Bronchial epithelial cell (primary cell): ENCODE measurements around the gene KIF21B. TPM values are rescaled to one million over a fixed set of nuclear protein-coding genes. Genes with fewer than 3 reads are reported as not detected.
A peak's percentile ranks its signal among the peaks of the same experiment; 100 is the strongest.
"Not testable (repeated sequence)": the region's sequence is repeated elsewhere in the genome, so short reads cannot be mapped to it uniquely, and the experiment has no call there.

Experiments used
- DNase-seq: peaks from one replicate; pipeline ENCODE4 v3.0.0-alpha.2; 2010; ENCODE audit warnings: low read depth
- FAIRE-seq: peaks from 2 replicates; lab custom pipeline; 2011; peaks lifted over from hg19 to GRCh38; lab: Jason Lieb, UNC
- H3K27me3 ChIP-seq: 2 replicates; pipeline ENCODE4 v1.5.1; 2011; ENCODE audit warnings: low read length; ENCODE audit not compliant: control insufficient read depth, insufficient read depth
- H3K36me3 ChIP-seq: 2 replicates; pipeline ENCODE4 v1.5.1; 2011; ENCODE audit warnings: low read length; ENCODE audit not compliant: control insufficient read depth, insufficient read depth
- H3K4me3 ChIP-seq: 2 replicates; pipeline ENCODE4 v1.5.1; 2011; ENCODE audit warnings: mild to moderate bottlenecking, low read depth, low read length, control low read depth
- CTCF ChIP-seq: IDR thresholded peaks from 2 replicates; pipeline ENCODE4 v1.5.1; 2011; ENCODE audit warnings: mild to moderate bottlenecking, moderate library complexity, low read length, control low read depth, inconsistent platforms; ENCODE audit not compliant: insufficient read depth, severe bottlenecking
- total RNA-seq: library from RNA; depleted of rRNA; stranded (reverse); fragments of >200 nt; gene quantifications from 2 replicates; pipeline ENCODE4 v1.2.1, GENCODE V29; 2014

The KIF21B gene
- total RNA-seq, 1 donor from 2014 or later = 4.2 TPM

DNA sequence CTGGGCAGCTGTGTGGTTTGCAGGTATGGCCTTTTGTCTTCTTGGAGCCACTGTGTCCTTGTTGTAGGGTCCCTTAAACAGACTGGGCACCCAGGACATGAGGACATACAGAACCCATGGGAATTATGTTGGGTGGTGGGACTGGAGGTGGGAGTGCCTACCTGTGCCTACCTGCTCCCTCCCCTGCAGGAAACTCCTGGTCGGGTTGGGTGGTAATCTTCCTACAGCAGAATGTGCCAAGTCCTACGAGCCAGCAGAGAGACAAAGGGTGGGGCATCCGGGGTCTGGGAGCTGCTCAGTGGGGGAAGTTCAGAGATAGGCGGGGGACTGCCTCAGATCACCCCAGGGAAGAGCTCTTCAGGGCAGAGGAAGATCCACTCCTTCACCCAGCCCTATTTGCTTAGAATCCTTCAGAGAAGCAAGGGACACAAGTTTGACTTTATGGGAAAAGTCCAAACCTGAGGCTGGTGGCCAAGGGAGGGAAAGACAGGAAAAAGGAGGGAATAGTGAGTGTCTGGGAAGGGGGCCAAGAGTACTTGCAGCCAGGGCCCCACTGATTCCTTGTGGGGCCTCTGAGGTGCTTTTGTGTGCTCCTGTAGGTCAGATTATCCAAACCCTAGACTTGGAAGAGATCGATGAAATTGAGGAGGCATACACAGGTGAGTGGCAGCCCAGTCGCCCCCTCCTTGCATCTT, 58.3 kb downstream of the KIF21B start:
- no peaks in the 10 kb centered on the region for H3K27me3 ChIP-seq
- FAIRE-seq (no peak), DNase-seq (no peak)
- no peak for TF ChIP-seq CTCF
- no peaks in the 10 kb centered on the region for H3K36me3 ChIP-seq
- no peak overlapping the region for H3K4me3 ChIP-seq

DNA sequence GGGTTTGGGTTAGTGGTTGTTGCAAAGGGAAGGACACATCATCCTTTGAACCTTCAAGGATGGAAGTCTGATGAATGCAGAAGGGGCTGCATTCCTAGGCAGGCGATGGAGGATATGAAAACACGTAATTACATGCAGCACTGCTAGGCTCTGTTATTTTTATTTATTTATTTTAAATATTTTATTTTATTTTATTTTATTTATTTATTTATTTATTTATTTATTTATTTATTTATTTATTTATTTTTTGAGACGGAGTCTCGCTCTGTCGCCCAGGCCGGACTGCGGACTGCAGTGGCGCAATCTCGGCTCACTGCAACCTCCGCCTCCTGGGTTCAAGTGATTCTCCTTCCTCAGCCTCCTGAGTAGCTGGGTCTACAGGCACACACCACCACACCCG, 59.6 kb downstream of the KIF21B start:
- FAIRE-seq, H3K27me3 ChIP-seq, DNase-seq, H3K36me3 ChIP-seq, H3K4me3 ChIP-seq: not testable (repeated sequence)

DNA sequence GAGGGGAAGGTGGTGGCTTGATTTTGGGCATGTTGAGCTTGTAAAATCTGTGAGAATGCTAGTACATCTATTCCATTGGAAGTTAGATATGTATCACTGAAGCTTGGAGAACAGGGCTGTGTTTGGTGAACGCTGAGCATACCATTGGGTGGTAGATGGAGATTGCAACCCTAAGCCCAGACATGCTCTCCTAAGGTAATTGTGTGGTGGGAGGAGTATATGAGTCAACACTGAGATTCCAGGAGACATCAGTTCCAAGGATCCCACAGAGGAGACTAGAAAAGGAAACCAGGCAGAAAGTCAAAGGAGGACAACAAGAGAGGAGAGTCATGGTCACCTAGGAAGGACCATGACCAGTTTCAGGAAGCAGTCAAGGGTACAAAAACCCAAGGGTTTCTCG, 60.4 kb downstream of the KIF21B start:
- DNase-seq = peak; percentile 82
- Histone ChIP-seq H3K27me3 (no peaks in the 10 kb centered on the region), H3K36me3 (no peaks in the 10 kb centered on the region), H3K4me3 (no peak overlapping the region)
- no peak for TF ChIP-seq CTCF
- peak; percentile 36 for FAIRE-seq

- FAIRE-seq (no peak), DNase-seq (no peak)
- Histone ChIP-seq H3K4me3 (no peak overlapping the region), H3K27me3 (no peaks in the 10 kb centered on the region), H3K36me3 (peaks cover 2% of the 10 kb centered on the region)
- TF ChIP-seq CTCF = no peak
These were observed 60.9 kb downstream of the KIF21B start for GRCh38 chr1:200962631-200963030.

DNA sequence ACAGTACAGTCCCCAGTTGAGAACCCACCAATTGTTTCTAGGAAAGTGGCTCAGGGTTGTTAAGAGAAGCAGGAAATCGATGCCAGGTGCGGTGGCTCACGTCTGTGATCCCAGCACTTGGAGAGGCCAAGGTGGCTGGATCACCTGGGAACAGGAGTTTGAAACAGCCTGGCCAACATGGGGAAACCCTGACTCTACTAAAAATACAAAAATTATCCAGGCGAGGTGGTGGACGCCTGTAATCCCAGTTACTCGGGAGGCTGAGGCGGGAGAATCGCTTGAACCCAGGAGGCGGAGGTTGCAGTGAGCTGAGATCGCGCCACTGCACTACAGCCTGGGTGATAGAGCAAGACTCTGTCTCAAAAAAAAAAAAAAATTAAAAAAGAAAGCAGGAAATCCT, 61.4 kb downstream of the KIF21B start:
- not testable (repeated sequence) for H3K36me3 ChIP-seq, H3K27me3 ChIP-seq, H3K4me3 ChIP-seq, DNase-seq, FAIRE-seq

GRCh38 chr1:200960948-200961340, 62.6 kb downstream of the KIF21B start:
- FAIRE-seq (no peak), DNase-seq (no peak)
- no peaks in the 10 kb centered on the region for H3K27me3 ChIP-seq
- H3K36me3 ChIP-seq = peaks cover 2% of the 10 kb centered on the region
- H3K4me3 ChIP-seq = no peak overlapping the region
- no peak for TF ChIP-seq CTCF
